Esophagus squamous epithelium (tissue), 4 donors: Measurements from ENCODE around the gene GPC3.

ENCODE experiments used
- POLR2A ChIP-seq, 4 donors: fragments of 450-650 bp; IDR thresholded peaks; one replicate each; pipeline ENCODE4 v1.6.1; 2017; ENCODE audit warnings: antibody characterized with exemption in 4 of 4, mild to moderate bottlenecking in 4 of 4, moderate library complexity in 3 of 4
- TF ChIP-seq, protein P1 (sequence below), 6 experiments: fragments of 450-650 bp in 4 of 6; fragments of 200-600 bp in 2 of 6; sonication (generic) in 2 of 6; IDR thresholded peaks; one replicate each; pipeline ENCODE4 v1.5.1; 2016 to 2019; ENCODE audit warnings: antibody characterized with exemption in 6 of 6, mild to moderate bottlenecking in 4 of 6, moderate library complexity in 4 of 6

DNA sequence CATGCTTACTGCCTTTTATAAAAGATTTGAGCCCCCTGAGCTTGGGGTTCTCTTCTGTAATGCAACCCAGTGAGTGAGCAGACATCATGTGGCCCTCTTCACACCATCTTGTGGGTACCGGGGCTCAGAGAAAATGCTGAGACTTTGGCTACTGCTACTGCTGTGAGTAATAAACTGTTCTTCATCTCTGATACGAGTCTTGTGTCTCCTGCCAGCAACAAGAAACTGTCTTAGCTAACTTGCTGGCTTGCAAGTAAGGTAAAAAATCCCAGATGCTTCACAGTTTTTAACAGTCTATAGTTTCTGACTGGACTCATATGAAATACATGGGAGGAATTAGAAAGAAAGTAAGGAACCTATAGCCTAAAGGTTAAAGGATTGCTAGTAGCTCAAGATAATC, 148.3 kb downstream of the GPC3 start:
- TF ChIP-seq, protein P1, sequence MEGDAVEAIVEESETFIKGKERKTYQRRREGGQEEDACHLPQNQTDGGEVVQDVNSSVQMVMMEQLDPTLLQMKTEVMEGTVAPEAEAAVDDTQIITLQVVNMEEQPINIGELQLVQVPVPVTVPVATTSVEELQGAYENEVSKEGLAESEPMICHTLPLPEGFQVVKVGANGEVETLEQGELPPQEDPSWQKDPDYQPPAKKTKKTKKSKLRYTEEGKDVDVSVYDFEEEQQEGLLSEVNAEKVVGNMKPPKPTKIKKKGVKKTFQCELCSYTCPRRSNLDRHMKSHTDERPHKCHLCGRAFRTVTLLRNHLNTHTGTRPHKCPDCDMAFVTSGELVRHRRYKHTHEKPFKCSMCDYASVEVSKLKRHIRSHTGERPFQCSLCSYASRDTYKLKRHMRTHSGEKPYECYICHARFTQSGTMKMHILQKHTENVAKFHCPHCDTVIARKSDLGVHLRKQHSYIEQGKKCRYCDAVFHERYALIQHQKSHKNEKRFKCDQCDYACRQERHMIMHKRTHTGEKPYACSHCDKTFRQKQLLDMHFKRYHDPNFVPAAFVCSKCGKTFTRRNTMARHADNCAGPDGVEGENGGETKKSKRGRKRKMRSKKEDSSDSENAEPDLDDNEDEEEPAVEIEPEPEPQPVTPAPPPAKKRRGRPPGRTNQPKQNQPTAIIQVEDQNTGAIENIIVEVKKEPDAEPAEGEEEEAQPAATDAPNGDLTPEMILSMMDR (IDR thresholded peaks at IDR 0.05) = no peak
- TF ChIP-seq POLR2A (IDR thresholded peaks at IDR 0.05) = no peak
